Activated CD8-positive, alpha-beta T cell treated with anti-CD3 and anti-CD28 coated beads, Interleukin-2, amount 10 ng/mL, durations not matched to agents 7 days and 5 days (primary cell): Measurements from ENCODE around the gene NGDN. TPM values are rescaled to one million over a fixed set of nuclear protein-coding genes. Genes with fewer than 3 reads are reported as not detected.

Experiments
- ATAC-seq: fragments of 150-1000 bp; cut with Tn5 transposase; one replicate; pipeline ENCODE4 v1.10.0; 2021; ENCODE audit warnings: moderate library complexity
- CTCF ChIA-PET: fragments of 350-600 bp; sonication (Branson Sonifier 250); formaldehyde crosslinking; loops from one replicate; lab custom pipeline; 2021; ENCODE audit warnings: antibody characterized with exemption; lab: Charles Lee
- POLR2A ChIA-PET: fragments of 350-600 bp; sonication (Branson Sonifier 250); formaldehyde crosslinking; loops from one replicate; lab custom pipeline; 2021; ENCODE audit warnings: antibody characterized with exemption; lab: Charles Lee
- DNase-seq: peaks from one replicate; pipeline ENCODE4 v3.0.0-alpha.2; 2020
- H3K27ac Mint-ChIP-seq: one replicate; pipeline ENCODE4 v1.8.0; 2021; ENCODE audit warnings: mild to moderate bottlenecking, mixed read lengths
- H3K27me3 Mint-ChIP-seq: one replicate; pipeline ENCODE4 v1.8.0; 2021; ENCODE audit warnings: low read depth, mixed read lengths
- H3K36me3 Mint-ChIP-seq: one replicate; pipeline ENCODE4 v1.8.0; 2021; ENCODE audit warnings: low read depth, mixed read lengths
- H3K4me1 Mint-ChIP-seq: one replicate; pipeline ENCODE4 v1.8.0; 2021; ENCODE audit warnings: low read depth, mixed read lengths
- H3K4me3 Mint-ChIP-seq: one replicate; pipeline ENCODE4 v1.8.0; 2021; ENCODE audit warnings: mild to moderate bottlenecking, mixed read lengths
- H3K9me3 Mint-ChIP-seq: one replicate; pipeline ENCODE4 v1.8.0; 2022; ENCODE audit warnings: mixed read lengths; ENCODE audit not compliant: insufficient read depth
- total RNA-seq, 2 experiments: library from RNA; stranded (reverse); gene quantifications; one replicate each; pipeline ENCODE4 v1.2.3, GENCODE V29; 2021

Gene NGDN
- total RNA-seq, 2 experiments from 2014 or later: 43.7 to 44.0 TPM

DNA sequence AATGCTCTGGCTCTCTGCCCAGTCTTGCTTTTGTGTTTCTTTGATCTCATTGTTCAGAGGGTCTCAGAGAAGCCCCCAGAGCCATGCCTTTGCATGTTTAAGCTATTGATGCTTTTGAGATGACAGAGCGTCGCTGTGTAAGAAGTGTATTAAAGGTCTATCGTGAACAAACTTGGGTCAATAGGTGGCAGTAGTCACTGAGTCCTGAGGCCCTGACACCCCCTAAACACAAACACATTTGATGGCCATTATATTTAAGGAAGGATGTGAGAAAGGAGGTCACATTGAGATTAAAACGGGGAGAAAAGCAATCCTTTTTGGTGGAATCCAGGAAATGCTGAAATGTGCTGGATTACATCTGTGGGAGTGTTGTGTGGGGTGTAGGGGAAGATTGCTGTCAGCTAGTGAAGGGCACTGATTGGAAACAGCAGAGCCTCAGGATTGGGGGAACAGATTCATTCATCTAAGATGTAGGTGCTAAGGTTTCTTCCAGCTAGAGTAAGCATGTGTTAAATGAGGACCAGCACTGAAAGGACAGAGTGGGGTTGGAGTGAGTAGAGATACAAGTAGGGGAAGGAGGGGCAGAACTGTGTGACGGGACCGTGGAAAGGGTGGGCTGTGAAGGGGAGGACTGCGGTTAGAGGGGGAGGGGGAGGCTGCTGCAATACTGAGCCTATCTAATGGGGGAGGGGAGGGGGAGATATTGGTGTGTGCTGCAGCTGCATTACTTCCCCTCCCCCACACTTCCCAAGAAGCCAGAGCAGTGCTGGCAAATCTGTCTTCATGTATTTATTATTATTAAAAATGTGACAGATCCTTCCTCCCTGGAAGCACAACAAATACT lies 12.7 kb downstream of the NGDN start:
- Mint-ChIP-seq H3K4me3 (no peak overlapping the region), H3K36me3 (peaks cover 11% of the 10 kb centered on the region), H3K4me1 (peaks cover 4% of the 10 kb centered on the region), H3K27ac (no peak overlapping the region), H3K9me3 (no peaks in the 10 kb centered on the region), H3K27me3 (no peaks in the 10 kb centered on the region)
- ChIA-PET CTCF (interaction anchor here (0.7 to 13.7 kb wide), 5 partner anchors 12 to 161 kb away, joined by 3 to 266 read pairs (median 3); partner anchors contain the start of gene THTPA), POLR2A (no interaction called here)
- DNase-seq (no peak), ATAC-seq (no peak)

DNA sequence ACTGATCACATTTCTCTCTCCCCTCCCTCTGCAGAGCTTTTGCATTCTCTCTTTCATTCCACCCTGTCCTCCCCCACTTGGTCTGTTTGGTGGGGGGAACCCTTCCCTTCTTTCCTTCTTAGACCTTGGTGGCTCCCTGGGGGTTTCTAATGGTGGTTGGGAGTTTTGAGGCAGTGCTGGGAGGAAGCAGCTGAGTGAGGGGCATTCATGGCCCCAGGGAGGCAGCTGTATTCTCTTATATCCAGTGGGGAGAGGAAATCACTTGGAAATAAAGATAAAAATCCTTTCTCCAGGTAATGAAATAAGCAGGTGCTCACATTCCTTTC lies 13.3 kb downstream of the NGDN start:
- no peak for ATAC-seq
- H3K4me1 Mint-ChIP-seq: peaks cover 4% of the 10 kb centered on the region
- no peak for DNase-seq
- H3K9me3 Mint-ChIP-seq: no peaks in the 10 kb centered on the region
- no peak overlapping the region for H3K4me3 Mint-ChIP-seq
- POLR2A ChIA-PET: no interaction called here
- H3K36me3 Mint-ChIP-seq: peaks cover 6% of the 10 kb centered on the region
- no peak overlapping the region for H3K27ac Mint-ChIP-seq
- CTCF ChIA-PET: interaction anchor here (0.7 to 13.7 kb wide), 4 partner anchors 13 to 162 kb away, joined by 3 to 266 read pairs (median 6); partner anchors contain the start of gene THTPA
- H3K27me3 Mint-ChIP-seq: no peaks in the 10 kb centered on the region

DNA sequence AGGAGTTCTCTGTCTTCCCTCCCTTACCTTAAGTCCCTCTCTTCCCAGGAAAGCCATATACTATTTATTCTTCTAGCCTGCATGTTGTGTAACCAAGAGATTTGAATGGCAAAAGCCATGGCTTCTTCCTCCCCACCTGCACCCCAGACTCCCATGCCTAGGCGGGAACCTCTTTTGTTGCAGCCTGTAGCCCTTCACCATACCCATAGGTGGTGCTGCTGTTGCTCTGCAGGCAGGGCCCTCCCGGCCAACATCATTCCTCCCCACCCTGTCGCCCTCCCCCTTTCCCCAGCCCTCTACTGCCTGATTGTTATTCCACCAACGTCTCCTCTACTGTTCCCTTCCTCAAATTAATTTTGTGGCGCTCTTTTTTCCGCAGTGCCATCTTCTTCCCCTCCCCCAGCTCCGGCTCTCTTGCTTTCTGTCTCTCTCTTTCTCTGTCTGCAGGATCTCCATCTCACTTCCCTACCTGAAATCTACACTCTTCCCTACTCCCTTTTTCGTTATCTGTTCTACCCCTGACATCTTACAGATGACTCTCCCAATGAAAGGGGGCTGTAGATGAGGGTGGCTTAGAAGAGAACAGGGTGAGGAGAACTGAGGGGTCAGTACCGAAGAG lies 13.8 kb downstream of the NGDN start:
- CTCF ChIA-PET: interaction anchor here (0.7 to 13.7 kb wide), 5 partner anchors 13 to 163 kb away, joined by 3 to 266 read pairs (median 9); partner anchors contain the start of gene THTPA
- ATAC-seq: peak; percentile 64
- POLR2A ChIA-PET: no interaction called here
- H3K27me3 Mint-ChIP-seq: no peaks in the 10 kb centered on the region
- no peaks in the 10 kb centered on the region for H3K9me3 Mint-ChIP-seq
- peaks cover 4% of the 10 kb centered on the region for H3K4me1 Mint-ChIP-seq
- H3K27ac Mint-ChIP-seq: no peak overlapping the region
- H3K4me3 Mint-ChIP-seq: no peak overlapping the region
- H3K36me3 Mint-ChIP-seq: peaks cover 2% of the 10 kb centered on the region
- DNase-seq: peak; percentile 24

DNA sequence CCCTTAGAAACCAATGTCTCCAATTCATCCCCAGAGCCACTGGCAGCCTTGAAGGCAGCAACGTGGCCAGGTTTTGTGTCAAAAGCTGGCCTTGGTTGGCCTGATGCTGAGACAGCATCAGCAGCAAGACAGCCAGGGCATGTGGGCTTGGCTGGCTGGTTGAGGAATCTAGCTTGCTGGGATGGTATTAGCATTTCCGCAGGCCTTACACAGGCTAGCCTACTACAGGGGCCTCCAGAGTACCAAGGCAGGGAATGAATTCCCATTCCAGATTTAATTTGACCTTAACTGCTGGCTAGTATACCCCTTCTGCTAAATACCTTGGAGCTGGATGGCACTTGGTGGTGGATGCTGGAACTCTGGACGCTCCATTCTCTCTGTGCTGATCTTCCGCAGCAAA lies 15.8 kb downstream of the NGDN start:
- Mint-ChIP-seq H3K36me3 (no peaks in the 10 kb centered on the region), H3K4me3 (no peak overlapping the region), H3K27ac (no peak overlapping the region), H3K9me3 (no peaks in the 10 kb centered on the region), H3K4me1 (peaks cover 4% of the 10 kb centered on the region), H3K27me3 (no peaks in the 10 kb centered on the region)
- ChIA-PET POLR2A (no interaction called here), CTCF (interaction anchor here (0.9 to 13.7 kb wide), 5 partner anchors 27 to 147 kb away, joined by 3 to 266 read pairs (median 4); partner anchors contain the start of genes THTPA and ZFHX2)
- no peak for DNase-seq
- ATAC-seq: no peak

DNA sequence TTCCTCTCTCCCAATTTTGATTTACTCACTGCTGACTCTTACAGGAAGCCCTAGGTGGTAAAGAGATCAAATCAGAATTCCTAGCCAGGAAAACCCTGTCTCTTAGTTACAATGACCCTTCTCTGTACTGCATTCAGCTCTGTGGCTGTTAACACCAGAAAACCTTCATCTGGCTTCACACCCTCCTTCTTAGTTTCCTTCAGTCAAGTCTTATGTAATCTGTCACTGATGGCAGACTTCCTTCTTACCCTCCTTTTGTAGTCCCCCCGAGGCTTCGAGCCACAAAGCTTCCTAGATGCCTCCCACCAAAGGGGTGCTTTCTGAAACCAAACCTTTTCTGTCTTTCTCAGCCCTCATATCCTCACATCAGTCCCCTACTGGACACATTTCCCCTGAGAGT lies 16.5 kb downstream of the NGDN start:
- ChIA-PET CTCF (interaction anchor here (2.2 to 13.7 kb wide), 2 partner anchors 66 to 73 kb away, joined by 4 to 266 read pairs; partner anchors contain the start of genes THTPA and ZFHX2), POLR2A (interaction anchor here (0.5 kb wide), 1 partner anchor 16 kb away, joined by 3 read pairs; the partner anchor contains the start of gene NGDN)
- no peaks in the 10 kb centered on the region for H3K36me3 Mint-ChIP-seq
- no peaks in the 10 kb centered on the region for H3K9me3 Mint-ChIP-seq
- DNase-seq (no peak), ATAC-seq (no peak)
- H3K27ac Mint-ChIP-seq: no peak overlapping the region
- H3K27me3 Mint-ChIP-seq: no peaks in the 10 kb centered on the region
- H3K4me3 Mint-ChIP-seq: no peak overlapping the region
- H3K4me1 Mint-ChIP-seq: peaks cover 4% of the 10 kb centered on the region

DNA sequence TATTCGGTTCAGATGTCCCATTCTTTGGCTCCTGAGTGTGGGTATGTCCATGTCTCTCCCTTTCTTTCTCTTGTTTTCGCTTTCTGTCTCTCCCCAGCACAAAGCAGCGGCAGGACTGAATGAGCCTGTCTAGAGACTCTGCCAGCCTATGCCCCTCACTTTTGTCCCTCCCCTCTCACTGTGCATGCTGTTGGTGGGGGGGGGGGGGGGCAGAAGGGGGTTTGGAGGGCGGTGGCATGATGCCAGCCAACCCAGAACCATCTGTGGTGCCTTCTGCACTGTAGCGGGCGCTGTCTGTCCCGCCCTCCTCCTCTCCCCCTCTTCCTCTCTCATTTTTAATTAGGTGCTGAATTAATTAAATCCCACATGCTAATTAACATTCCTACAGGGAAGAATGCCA lies 17.7 kb downstream of the NGDN start:
- no peaks in the 10 kb centered on the region for H3K9me3 Mint-ChIP-seq
- ChIA-PET POLR2A (no interaction called here), CTCF (interaction anchor here (13.7 kb wide), 1 partner anchor 72 kb away, joined by 266 read pairs; the partner anchor contains the start of gene THTPA)
- H3K27ac Mint-ChIP-seq: no peak overlapping the region
- no peaks in the 10 kb centered on the region for H3K36me3 Mint-ChIP-seq
- ATAC-seq: no peak
- no peak for DNase-seq
- no peak overlapping the region for H3K4me3 Mint-ChIP-seq
- no peaks in the 10 kb centered on the region for H3K27me3 Mint-ChIP-seq
- H3K4me1 Mint-ChIP-seq: peaks cover 4% of the 10 kb centered on the region

DNA sequence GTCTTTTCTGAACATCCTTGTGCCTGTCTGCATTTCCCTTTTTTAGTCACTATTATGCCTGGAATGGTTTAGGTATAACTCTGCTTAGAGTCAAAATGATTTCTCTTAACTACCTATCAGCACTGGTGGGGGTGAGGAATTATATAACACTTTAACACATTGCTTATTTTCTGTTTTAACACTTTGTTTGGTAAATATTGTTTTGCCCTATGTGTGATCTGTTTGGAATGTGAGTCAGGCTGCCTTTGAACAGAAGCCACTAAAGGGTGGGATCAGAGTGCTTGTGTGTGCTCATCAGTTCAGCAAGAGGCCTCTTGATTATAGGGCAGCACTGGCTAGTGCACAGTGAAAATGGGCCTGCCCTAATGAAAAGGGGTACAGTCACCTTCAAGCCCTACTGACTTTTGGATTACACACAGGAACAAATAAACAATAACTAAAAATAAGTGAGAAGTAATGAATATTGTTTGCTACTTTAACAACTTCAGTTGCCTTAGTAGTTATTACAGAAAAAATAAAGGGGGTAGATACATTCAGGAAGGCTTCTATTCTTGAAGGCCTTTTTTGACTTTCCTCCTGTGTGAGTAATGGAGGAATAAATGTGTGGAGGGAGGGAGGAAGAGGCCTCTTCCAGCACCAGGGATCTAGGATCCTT lies 23.2 kb downstream of the NGDN start:
- Mint-ChIP-seq H3K4me1 (no peaks in the 10 kb centered on the region), H3K27ac (no peak overlapping the region), H3K4me3 (no peak overlapping the region), H3K9me3 (no peaks in the 10 kb centered on the region), H3K27me3 (no peaks in the 10 kb centered on the region), H3K36me3 (no peaks in the 10 kb centered on the region)
- DNase-seq: no peak
- ATAC-seq: no peak
- ChIA-PET CTCF (interaction anchor here (1.0 kb wide), 1 partner anchor 46 kb away, joined by 3 read pairs; no protein-coding TSS in a partner anchor), POLR2A (no interaction called here)

DNA sequence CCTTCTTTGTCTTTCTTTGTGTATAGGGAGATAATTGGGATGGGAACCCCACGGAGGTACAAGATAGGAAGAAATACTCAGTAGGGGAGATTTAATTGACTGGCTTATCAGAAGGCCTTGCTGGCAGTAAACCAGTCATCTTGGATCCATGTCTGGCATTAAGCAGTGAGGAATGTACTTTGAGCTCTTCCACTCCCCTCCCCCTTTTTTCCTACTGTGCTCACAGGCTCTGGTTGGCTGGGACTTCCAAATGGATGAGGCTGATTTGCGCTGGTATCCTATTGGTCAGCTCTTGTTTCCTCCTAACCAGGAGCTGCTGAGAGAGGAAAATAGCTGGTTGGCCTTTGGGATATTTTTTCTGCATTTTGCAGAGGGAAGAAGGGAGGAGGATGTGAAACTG lies 24.7 kb downstream of the NGDN start:
- Mint-ChIP-seq H3K27me3 (no peaks in the 10 kb centered on the region), H3K36me3 (no peaks in the 10 kb centered on the region), H3K27ac (peak overlapping the region; percentile 11), H3K4me1 (no peaks in the 10 kb centered on the region), H3K9me3 (no peaks in the 10 kb centered on the region), H3K4me3 (no peak overlapping the region)
- ChIA-PET POLR2A (no interaction called here), CTCF (no interaction called here)
- DNase-seq: no peak
- no peak for ATAC-seq

DNA sequence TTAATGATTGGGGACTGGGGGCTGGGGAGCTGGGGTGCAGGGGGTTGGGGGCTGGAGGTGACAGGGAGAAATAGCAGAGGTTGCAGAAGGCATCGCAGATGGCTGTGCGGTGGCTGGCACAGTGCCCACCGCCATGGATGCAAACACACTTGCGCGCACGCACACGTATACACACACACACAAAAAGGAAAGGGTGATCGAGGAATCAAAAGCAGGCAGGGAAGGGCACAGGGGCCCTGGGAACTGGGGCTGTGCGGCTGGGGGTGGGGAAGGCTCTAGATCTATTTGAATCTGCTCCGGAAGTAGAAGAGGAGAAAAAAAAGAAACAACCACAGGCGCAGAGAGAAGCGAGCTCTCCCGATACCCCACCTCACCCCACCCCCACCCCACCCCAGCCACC lies 42.7 kb downstream of the NGDN start:
- H3K4me1 Mint-ChIP-seq: peaks cover 9% of the 10 kb centered on the region
- no peaks in the 10 kb centered on the region for H3K36me3 Mint-ChIP-seq
- no peaks in the 10 kb centered on the region for H3K27me3 Mint-ChIP-seq
- H3K4me3 Mint-ChIP-seq: peak overlapping the region; percentile 61
- ChIA-PET POLR2A (no interaction called here), CTCF (interaction anchor here (1.1 to 1.3 kb wide), 2 partner anchors 27 to 44 kb away, joined by 3 read pairs; no protein-coding TSS in a partner anchor)
- DNase-seq: no peak
- no peaks in the 10 kb centered on the region for H3K9me3 Mint-ChIP-seq
- peak overlapping the region; percentile 81 for H3K27ac Mint-ChIP-seq
- no peak for ATAC-seq

DNA sequence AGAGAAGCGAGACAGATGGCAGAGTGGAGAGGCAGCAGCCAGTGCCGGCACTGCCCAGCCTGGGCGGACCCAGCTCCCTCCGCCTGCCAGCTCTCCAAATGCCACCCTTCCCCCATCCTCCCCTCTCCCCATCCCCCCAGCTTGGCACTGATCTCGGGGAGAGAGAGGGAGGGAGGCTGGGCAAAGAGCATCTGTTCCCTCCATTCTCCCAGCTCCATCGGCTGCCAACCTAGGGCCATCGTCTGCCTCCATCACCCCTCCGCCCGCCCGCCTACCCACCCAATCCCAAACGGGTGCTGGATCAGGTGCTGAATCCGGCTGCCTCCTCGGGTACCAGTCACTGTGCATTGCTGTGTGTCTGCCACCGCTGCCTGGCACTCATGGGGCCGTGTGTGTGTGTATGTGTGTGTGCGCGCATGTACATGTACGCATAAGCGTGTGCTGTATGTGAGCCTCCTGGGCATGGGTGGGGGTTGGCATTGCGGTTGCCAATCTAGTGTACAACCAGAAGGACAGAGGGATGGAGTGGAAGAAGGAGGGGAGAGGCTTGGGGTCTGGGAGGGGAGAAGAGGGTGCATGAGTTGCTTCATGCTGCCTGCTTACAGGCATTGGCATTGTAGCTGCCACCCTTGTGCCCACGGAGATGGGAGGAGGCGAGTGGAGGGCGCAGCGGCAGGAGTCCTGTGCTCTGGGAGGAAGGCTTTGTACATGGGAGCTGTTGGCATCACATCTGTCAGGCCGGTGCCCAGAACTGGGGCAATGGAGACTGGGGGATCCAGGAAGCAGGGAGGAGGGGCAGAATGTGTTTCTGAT lies 43.7 kb downstream of the NGDN start:
- Mint-ChIP-seq H3K36me3 (no peaks in the 10 kb centered on the region), H3K4me3 (no peak overlapping the region), H3K27ac (peak overlapping the region; percentile 21), H3K27me3 (no peaks in the 10 kb centered on the region), H3K4me1 (peaks cover 9% of the 10 kb centered on the region), H3K9me3 (no peaks in the 10 kb centered on the region)
- POLR2A ChIA-PET: no interaction called here
- CTCF ChIA-PET: interaction anchor here (1.3 to 1.7 kb wide), 2 partner anchors 45 to 46 kb away, joined by 3 to 5 read pairs; no protein-coding TSS in a partner anchor
- ATAC-seq: no peak
- DNase-seq: no peak
